CD4-positive, alpha-beta memory T cell (primary cell): ENCODE measurements around the gene KRTAP10-1. TPM values are rescaled to one million over a fixed set of nuclear protein-coding genes. Genes with fewer than 3 reads are reported as not detected.

Source experiments
- CTCF ChIA-PET: fragments of 350-600 bp; sonication (Branson Sonifier 250); formaldehyde crosslinking; loops from one replicate; lab custom pipeline; 2021; ENCODE audit warnings: inconsistent platforms; ENCODE audit not compliant: partially characterized antibody; lab: Charles Lee
- POLR2A ChIA-PET: fragments of 350-600 bp; sonication (Branson Sonifier 250); formaldehyde crosslinking; loops from one replicate; lab custom pipeline; 2021; ENCODE audit not compliant: partially characterized antibody; lab: Charles Lee
- DNase-seq, 5 donors: peaks; one replicate each; pipeline versions ENCODE4 v3.0.0 to v3.0.0-alpha.2; 2020 to 2022; ENCODE audit warnings: mixed read lengths in 1 of 5
- H3K27ac ChIP-seq: one replicate; pipeline ENCODE4 v1.7.0; 2013; ENCODE audit warnings: low read depth, low read length
- H3K27me3 ChIP-seq: 2 replicates; pipeline ENCODE4 v1.7.0; 2013; ENCODE audit warnings: mild to moderate bottlenecking, low read length, moderate library complexity; ENCODE audit not compliant: insufficient read depth
- H3K36me3 ChIP-seq: 2 replicates; pipeline ENCODE4 v1.7.0; 2013; ENCODE audit warnings: mild to moderate bottlenecking, low read length, moderate library complexity; ENCODE audit not compliant: insufficient read depth
- H3K4me1 ChIP-seq: 2 replicates; pipeline ENCODE4 v1.7.0; 2013; ENCODE audit warnings: mild to moderate bottlenecking, low read length, moderate library complexity; ENCODE audit not compliant: insufficient read depth
- H3K4me3 ChIP-seq, 2 donors: one replicate each; pipeline ENCODE4 v1.7.0; 2013; ENCODE audit warnings: low read length in 2 of 2, mild to moderate bottlenecking in 1 of 2
- H3K9me3 ChIP-seq, 2 donors: one replicate each; pipeline ENCODE4 v1.7.0; 2013; ENCODE audit warnings: low read length in 2 of 2, control low read depth in 1 of 2; ENCODE audit not compliant: control insufficient read depth in 1 of 2
- H3K27ac Mint-ChIP-seq, 7 donors: one replicate each; pipeline ENCODE4 v1.8.0; 2020 to 2021; ENCODE audit warnings: mixed read lengths in 7 of 7, mild to moderate bottlenecking in 6 of 7, inconsistent platforms in 3 of 7, moderate library complexity in 3 of 7
- H3K27me3 Mint-ChIP-seq, 2 donors: one replicate each; pipeline ENCODE4 v1.8.0; 2020 to 2021; ENCODE audit warnings: mixed read lengths in 2 of 2
- H3K36me3 Mint-ChIP-seq, 2 donors: one replicate each; pipeline ENCODE4 v1.8.0; 2020 to 2021; ENCODE audit warnings: mixed read lengths in 2 of 2, inconsistent platforms in 1 of 2, mild to moderate bottlenecking in 1 of 2
- H3K4me1 Mint-ChIP-seq, 4 donors: one replicate each; pipeline ENCODE4 v1.8.0; 2020 to 2021; ENCODE audit warnings: mixed read lengths in 4 of 4, mild to moderate bottlenecking in 1 of 4
- H3K4me3 Mint-ChIP-seq, 8 donors: one replicate each; pipeline ENCODE4 v1.8.0; 2020 to 2021; ENCODE audit warnings: mixed read lengths in 8 of 8, mild to moderate bottlenecking in 7 of 8, moderate library complexity in 6 of 8, inconsistent platforms in 3 of 8
- H3K9me3 Mint-ChIP-seq, 8 donors: one replicate each; pipeline ENCODE4 v1.8.0; 2020 to 2021; ENCODE audit warnings: mixed read lengths in 8 of 8, mild to moderate bottlenecking in 5 of 8, inconsistent platforms in 3 of 8, moderate library complexity in 1 of 8
- intact Hi-C: fragments of 100-400 bp; cut with micrococcal nuclease; formaldehyde crosslinking; loops from one replicate; pipeline ENCODE4 v1.15.1; 2023
- polyA plus RNA-seq, 2 donors: library from polyadenylated mRNA; unstranded; fragments of 300-500 nt; fragmentation: Illumina TruSeq; gene quantifications; one replicate each; pipeline ENCODE4 v1.2.3, GENCODE V29; 2021
- total RNA-seq, 2 experiments: library from RNA; stranded (reverse); gene quantifications; one replicate each; pipeline ENCODE4 v1.2.3, GENCODE V29; 2021

The KRTAP10-1 gene
- total and polyA plus RNA-seq, 4 experiments from 2014 or later: not detected

DNA sequence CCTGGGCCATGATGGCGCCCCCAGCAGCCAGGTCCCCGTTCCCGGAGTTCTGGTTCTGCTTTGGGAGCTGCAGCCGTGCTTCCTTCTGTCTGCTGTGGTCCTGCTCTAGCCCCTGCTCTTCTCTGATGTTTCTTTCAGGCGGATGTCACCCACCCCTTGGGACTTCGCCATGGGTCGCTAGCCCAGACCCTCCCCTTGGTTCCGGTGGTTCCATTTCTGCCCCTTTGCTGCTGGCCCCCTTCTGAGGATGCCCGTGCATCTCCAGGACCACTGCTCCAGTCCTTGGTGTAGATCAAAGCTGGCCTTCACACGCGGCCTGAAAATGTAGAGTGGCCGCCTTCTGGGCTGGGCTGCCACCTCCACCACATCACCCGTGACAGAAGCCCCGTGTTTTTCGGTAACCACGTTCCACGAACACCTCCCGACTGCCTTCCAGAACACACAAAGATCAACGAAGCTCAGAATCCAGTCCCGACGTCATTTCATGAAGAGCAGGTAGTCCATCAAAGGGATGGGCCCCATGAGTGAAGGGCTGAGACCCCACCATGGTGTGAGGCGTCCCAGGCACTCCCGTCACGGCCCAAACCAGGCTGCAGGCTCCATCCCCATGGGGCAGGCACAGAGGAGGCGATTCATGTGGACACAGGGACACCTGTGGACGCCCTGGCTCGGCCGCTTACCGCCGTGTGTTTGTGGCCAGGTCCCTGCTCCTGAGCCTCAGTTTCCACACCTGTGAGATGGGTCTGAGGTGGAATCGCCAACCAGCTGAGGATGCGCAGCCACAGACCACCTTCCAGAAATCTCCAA is 24.4 kb downstream of the KRTAP10-1 start:
- peaks cover 6% of the 10 kb centered on the region for H3K4me1 ChIP-seq
- H3K36me3 ChIP-seq: no peaks in the 10 kb centered on the region
- no peaks in the 10 kb centered on the region for H3K27me3 Mint-ChIP-seq
- ChIA-PET CTCF (interaction anchor here (1.1 to 11.0 kb wide), 3 partner anchors 226 to 278 kb away, joined by 4 to 269 read pairs (median 10); no protein-coding TSS in a partner anchor), POLR2A (interaction anchor here (1.3 kb wide), 1 partner anchor 142 kb away, joined by 4 read pairs; the partner anchor contains the start of gene KRTAP12-3)
- H3K27ac ChIP-seq: no peak overlapping the region
- DNase-seq: no peak
- H3K27me3 ChIP-seq: no peaks in the 10 kb centered on the region
- H3K9me3 Mint-ChIP-seq: no peaks in the 10 kb centered on the region
- intact Hi-C loops: no loop called here
- no peak overlapping the region for H3K4me3 ChIP-seq
- no peak overlapping the region for H3K4me3 Mint-ChIP-seq
- H3K36me3 Mint-ChIP-seq: no peaks in the 10 kb centered on the region
- H3K9me3 ChIP-seq: no peaks in the 10 kb centered on the region
- peak overlapping the region in 1 of 7 donors; percentile 14 for H3K27ac Mint-ChIP-seq
- H3K4me1 Mint-ChIP-seq: peaks cover 0 to 4% (median 0%) of the 10 kb centered on the region in 4 donors

- intact Hi-C loops: no loop called here
- DNase-seq: no peak
- no peak overlapping the region for H3K4me3 Mint-ChIP-seq
- H3K27ac Mint-ChIP-seq: peak overlapping the region in 2 of 7 donors; percentile 15 to 57
- Histone ChIP-seq H3K4me3 (no peak overlapping the region), H3K36me3 (no peaks in the 10 kb centered on the region), H3K9me3 (no peaks in the 10 kb centered on the region), H3K27me3 (no peaks in the 10 kb centered on the region), H3K4me1 (peaks cover 10% of the 10 kb centered on the region), H3K27ac (no peak overlapping the region)
- POLR2A ChIA-PET: no interaction called here
- no peaks in the 10 kb centered on the region for H3K27me3 Mint-ChIP-seq
- peaks cover 0 to 4% (median 0%) of the 10 kb centered on the region in 4 donors for H3K4me1 Mint-ChIP-seq
- H3K36me3 Mint-ChIP-seq: no peaks in the 10 kb centered on the region
- H3K9me3 Mint-ChIP-seq: no peaks in the 10 kb centered on the region
- CTCF ChIA-PET: interaction anchor here (2.2 to 11.0 kb wide), 2 partner anchors 226 to 279 kb away, joined by 10 to 269 read pairs; no protein-coding TSS in a partner anchor
Observed at GRCh38 chr21:44514746-44515358, 25.1 kb downstream of the KRTAP10-1 start.

DNA sequence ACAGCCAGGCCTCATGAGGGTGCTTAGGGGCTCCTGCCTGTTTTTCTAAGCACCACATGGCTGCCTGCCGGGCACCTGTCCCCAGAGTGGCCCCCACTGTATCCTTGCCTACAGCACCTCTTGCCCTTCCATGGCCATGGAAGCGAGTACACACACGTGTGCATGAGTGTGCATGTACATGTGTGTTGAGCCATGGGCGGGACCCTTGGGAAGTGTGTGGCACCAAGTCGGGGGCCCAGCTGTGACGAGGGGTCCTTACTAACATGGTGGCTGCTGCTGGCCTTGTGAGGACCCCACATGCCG is 25.8 kb downstream of the KRTAP10-1 start:
- H3K9me3 ChIP-seq: no peaks in the 10 kb centered on the region
- H3K4me1 ChIP-seq: peaks cover 10% of the 10 kb centered on the region
- CTCF ChIA-PET: interaction anchor here (2.2 to 11.0 kb wide), 2 partner anchors 227 to 280 kb away, joined by 10 to 269 read pairs; no protein-coding TSS in a partner anchor
- Mint-ChIP-seq H3K27ac (no peak overlapping the region), H3K4me1 (peaks cover 0 to 4% (median 0%) of the 10 kb centered on the region in 4 donors), H3K4me3 (no peak overlapping the region), H3K9me3 (no peaks in the 10 kb centered on the region), H3K36me3 (no peaks in the 10 kb centered on the region), H3K27me3 (no peaks in the 10 kb centered on the region)
- no peak overlapping the region for H3K27ac ChIP-seq
- POLR2A ChIA-PET: no interaction called here
- H3K27me3 ChIP-seq: no peaks in the 10 kb centered on the region
- intact Hi-C loops: no loop called here
- H3K4me3 ChIP-seq: no peak overlapping the region
- no peak for DNase-seq
- H3K36me3 ChIP-seq: no peaks in the 10 kb centered on the region

DNA sequence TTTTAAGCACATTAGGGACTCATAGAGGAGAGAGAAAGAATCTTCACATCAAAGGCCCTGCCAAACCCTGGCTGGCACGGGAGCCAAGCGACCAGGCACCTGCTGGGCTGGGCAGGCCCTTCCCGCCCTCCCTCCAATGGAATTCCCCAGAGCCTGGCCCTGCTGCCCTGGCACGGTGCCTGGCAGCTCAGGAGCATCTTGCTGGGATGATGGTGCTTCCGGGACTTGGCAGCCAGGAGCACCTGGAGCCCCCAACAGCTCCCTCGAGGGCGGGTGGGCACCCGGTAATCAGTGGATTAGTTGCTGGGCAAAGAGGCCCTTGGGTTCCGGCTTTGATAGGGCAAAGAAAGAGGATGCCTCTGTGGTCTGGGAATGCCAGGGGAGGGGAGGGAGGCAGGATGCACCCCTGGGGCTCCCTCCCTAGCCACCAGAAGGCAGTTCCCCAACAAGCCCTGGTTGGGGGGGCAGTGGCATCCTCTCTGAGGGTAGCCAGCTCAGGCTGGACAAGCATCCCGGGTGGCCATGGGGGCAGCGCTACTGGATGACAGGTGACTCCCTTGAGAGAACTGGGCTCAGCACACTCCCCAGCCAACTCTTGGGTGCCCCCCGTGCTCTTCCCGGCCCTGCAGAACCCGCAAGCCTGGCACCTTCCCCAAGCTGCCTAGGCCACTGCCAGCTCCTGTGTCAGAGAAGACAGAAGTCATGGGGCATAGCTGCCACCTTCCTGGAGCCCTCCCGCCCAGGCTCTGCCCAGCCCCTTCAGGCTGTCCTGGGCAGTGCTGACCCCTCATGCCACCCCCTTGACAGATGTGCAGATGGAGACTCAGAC is 26.4 kb downstream of the KRTAP10-1 start:
- H3K9me3 ChIP-seq: no peaks in the 10 kb centered on the region
- no peak overlapping the region for H3K27ac ChIP-seq
- H3K4me3 ChIP-seq: no peak overlapping the region
- Mint-ChIP-seq H3K27ac (no peak overlapping the region), H3K27me3 (no peaks in the 10 kb centered on the region), H3K4me3 (no peak overlapping the region), H3K9me3 (no peaks in the 10 kb centered on the region), H3K36me3 (no peaks in the 10 kb centered on the region), H3K4me1 (peaks cover 0 to 4% (median 0%) of the 10 kb centered on the region in 4 donors)
- intact Hi-C loops: no loop called here
- CTCF ChIA-PET: interaction anchor here (2.2 to 11.0 kb wide), 2 partner anchors 228 to 280 kb away, joined by 10 to 269 read pairs; no protein-coding TSS in a partner anchor
- no peaks in the 10 kb centered on the region for H3K27me3 ChIP-seq
- POLR2A ChIA-PET: no interaction called here
- H3K4me1 ChIP-seq: peaks cover 10% of the 10 kb centered on the region
- no peak for DNase-seq
- no peaks in the 10 kb centered on the region for H3K36me3 ChIP-seq

DNA sequence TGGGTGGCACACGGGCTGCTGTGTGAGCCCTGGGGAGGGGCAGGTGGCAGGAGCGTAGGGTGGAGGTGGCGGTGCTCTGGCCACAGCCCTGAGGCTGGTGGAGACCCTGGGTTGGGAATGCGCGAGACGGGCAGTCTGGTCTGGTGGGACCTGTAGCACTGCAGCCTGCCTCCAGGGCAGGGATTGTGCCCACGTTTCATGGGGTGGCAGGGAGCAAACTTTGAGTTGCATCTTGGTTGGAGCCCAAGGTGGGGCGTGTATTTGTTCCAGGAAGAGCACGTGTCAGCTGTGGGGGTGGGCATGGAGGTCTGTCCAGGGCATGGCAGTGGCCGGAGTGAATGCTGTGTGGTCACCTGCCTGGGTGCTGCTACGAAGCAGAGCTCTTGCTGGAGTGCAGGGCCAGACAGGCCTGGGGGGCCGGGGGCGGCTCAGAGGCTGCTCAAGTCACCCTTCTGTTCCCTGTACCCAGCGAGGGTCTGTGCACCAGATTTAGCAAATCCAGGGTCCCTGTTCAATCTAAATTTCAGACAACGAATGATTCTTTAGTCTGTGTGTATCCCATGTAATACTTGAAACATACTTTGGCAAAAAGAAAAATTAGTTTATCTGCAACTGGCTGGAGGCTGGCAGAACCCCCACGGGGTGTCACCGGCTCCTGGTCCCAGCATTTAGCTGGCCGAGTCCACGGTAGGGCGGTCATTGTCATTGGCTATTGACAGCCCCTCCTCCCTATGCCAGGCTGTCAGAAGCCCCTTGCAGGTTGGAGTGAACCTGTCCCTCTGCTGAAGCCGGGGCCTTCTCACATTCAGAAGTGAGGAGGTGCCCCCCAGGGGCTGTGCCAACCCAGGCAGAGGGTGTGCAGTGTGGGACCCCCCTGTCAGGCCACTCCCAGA is 27.3 kb downstream of the KRTAP10-1 start:
- no peak overlapping the region for H3K4me3 Mint-ChIP-seq

GRCh38 chr21:44511938-44512275 is 28.1 kb downstream of the KRTAP10-1 start:
- intact Hi-C loops: loop anchor here (2.0 kb wide), 1 partner anchor 421 kb away; no protein-coding TSS in a partner anchor
- no peaks in the 10 kb centered on the region for H3K36me3 Mint-ChIP-seq

More for the DNA sequence above, 27.3 kb downstream of the KRTAP10-1 start:
- no peaks in the 10 kb centered on the region for H3K9me3 ChIP-seq
- no peak overlapping the region for H3K27ac ChIP-seq
- H3K27me3 ChIP-seq: no peaks in the 10 kb centered on the region
- DNase-seq: no peak
- H3K36me3 ChIP-seq: no peaks in the 10 kb centered on the region
- no peak overlapping the region for H3K4me3 ChIP-seq
- Mint-ChIP-seq H3K27ac (peak overlapping the region in 1 of 7 donors; percentile 18), H3K36me3 (no peaks in the 10 kb centered on the region), H3K4me1 (peaks cover 0 to 2% (median 0%) of the 10 kb centered on the region in 4 donors), H3K9me3 (no peaks in the 10 kb centered on the region), H3K27me3 (no peaks in the 10 kb centered on the region)
- CTCF ChIA-PET: interaction anchor here (0.8 to 11.0 kb wide), 3 partner anchors 198 to 280 kb away, joined by 3 to 269 read pairs (median 3); partner anchors contain the start of gene TSPEAR
- H3K4me1 ChIP-seq: peaks cover 10% of the 10 kb centered on the region
- POLR2A ChIA-PET: no interaction called here
- intact Hi-C loops: no loop called here

More at GRCh38 chr21:44511938-44512275, 28.1 kb downstream of the KRTAP10-1 start:
- peaks cover 0 to 1% (median 0%) of the 10 kb centered on the region in 4 donors for H3K4me1 Mint-ChIP-seq
- no peaks in the 10 kb centered on the region for H3K36me3 ChIP-seq
- H3K4me1 ChIP-seq: peaks cover 10% of the 10 kb centered on the region
- DNase-seq: no peak
- no peak overlapping the region for H3K27ac Mint-ChIP-seq
- no peaks in the 10 kb centered on the region for H3K9me3 ChIP-seq
- no peak overlapping the region for H3K27ac ChIP-seq
- no peaks in the 10 kb centered on the region for H3K27me3 ChIP-seq
- ChIA-PET CTCF (interaction anchor here (1.7 to 11.0 kb wide), 4 partner anchors 135 to 382 kb away, joined by 4 to 269 read pairs (median 41); no protein-coding TSS in a partner anchor), POLR2A (interaction anchor here (2.5 kb wide), 1 partner anchor 282 kb away, joined by 14 read pairs; no protein-coding TSS in a partner anchor)
- H3K27me3 Mint-ChIP-seq: no peaks in the 10 kb centered on the region
- H3K4me3 Mint-ChIP-seq: no peak overlapping the region
- H3K9me3 Mint-ChIP-seq: no peaks in the 10 kb centered on the region
- no peak overlapping the region for H3K4me3 ChIP-seq
